HG03025 (cell line): ENCODE measurements around the gene PKP4.
"Not testable (repeated sequence)": the region's sequence is repeated elsewhere in the genome, so short reads cannot be mapped to it uniquely, and the experiment has no call there.

Experiments used
- ATAC-seq: cut with Tn5 transposase; IDR thresholded peaks from one replicate; pipeline ENCODE4 v1.9.1; 2021; ENCODE audit warnings: mild to moderate bottlenecking, moderate library complexity; ENCODE audit not compliant: unreplicated experiment, low FRiP score

Gene PKP4

GRCh38 chr2:158456309-158457066 is at the start of gene PKP4, which contains the start of gene CCDC148:
TSS of gene PKP4 (plus strand) at chr2:158456952. CDS start at chr2:158533185, 76,233 bp downstream.
TSS of gene CCDC148 (minus strand) at chr2:158456753. CDS start at chr2:158456439, 314 bp downstream.
- ATAC-seq: peak; percentile 96

GRCh38 chr2:158407031-158407430 is 49.7 kb upstream of the PKP4 start:
- no peak for ATAC-seq

- ATAC-seq: no peak
Observed at GRCh38 chr2:158410132-158410531, 46.6 kb upstream of the PKP4 start.

- no peak for ATAC-seq
Observed at GRCh38 chr2:158411748-158412147, 45.0 kb upstream of the PKP4 start.

GRCh38 chr2:158412206-158412605 is 44.5 kb upstream of the PKP4 start:
- ATAC-seq: no peak

- ATAC-seq: no peak
Observed at GRCh38 chr2:158413581-158413980, 43.2 kb upstream of the PKP4 start.

- no peak for ATAC-seq
Observed at GRCh38 chr2:158414538-158414937, 42.2 kb upstream of the PKP4 start.

GRCh38 chr2:158432117-158432516 is 24.6 kb upstream of the PKP4 start:
- ATAC-seq: no peak

- ATAC-seq: not testable (repeated sequence)
Observed at GRCh38 chr2:158433716-158434115, 23.0 kb upstream of the PKP4 start.

- not testable (repeated sequence) for ATAC-seq
Observed at GRCh38 chr2:158439062-158439461, 17.7 kb upstream of the PKP4 start.

GRCh38 chr2:158443606-158444005 is 13.1 kb upstream of the PKP4 start:
- ATAC-seq: no peak

GRCh38 chr2:158457092-158457825 is 507 bp downstream of the PKP4 start:
- ATAC-seq: peak; percentile 43

GRCh38 chr2:158457826-158458616 is 1.3 kb downstream of the PKP4 start:
- peak; percentile 55 for ATAC-seq

- no peak for ATAC-seq
Observed at GRCh38 chr2:158458617-158458920, 1.8 kb downstream of the PKP4 start.

- no peak for ATAC-seq
Observed at GRCh38 chr2:158459161-158460003, 2.6 kb downstream of the PKP4 start.

GRCh38 chr2:158460632-158461297 is 4.0 kb downstream of the PKP4 start:
- ATAC-seq: no peak

GRCh38 chr2:158463496-158464095 is 6.8 kb downstream of the PKP4 start:
- ATAC-seq: no peak

- peak; percentile 68 for ATAC-seq
Observed at GRCh38 chr2:158464426-158465281, 7.9 kb downstream of the PKP4 start.
